Calu3 (cell line): Measurements from ENCODE around the gene SORBS2. TPM values are rescaled to one million over a fixed set of nuclear protein-coding genes. Genes with fewer than 3 reads are reported as not detected.

Experiments
- BruUV-seq: library from RNA; stranded (reverse); fragments of 400-500 nt; replicated peaks from 2 replicates; lab custom pipeline; 2021; lab: Mats Ljungman, UMichigan
- CTCF ChIA-PET: fragments of 300-600 bp; sonication (Branson Sonifier 250); formaldehyde crosslinking; loops from one replicate; lab custom pipeline; 2022; ENCODE audit warnings: antibody characterized with exemption; lab: Charles Lee
- DNase-seq: peaks from one replicate; pipeline ENCODE4 v3.0.0; 2022
- H3K27ac Mint-ChIP-seq: one replicate; pipeline ENCODE4 v1.8.0; 2022; ENCODE audit warnings: mixed read lengths; ENCODE audit not compliant: unreplicated experiment
- H3K27me3 Mint-ChIP-seq: one replicate; pipeline ENCODE4 v1.8.0; 2022; ENCODE audit warnings: mixed read lengths; ENCODE audit not compliant: unreplicated experiment
- H3K36me3 Mint-ChIP-seq: one replicate; pipeline ENCODE4 v1.8.0; 2022; ENCODE audit warnings: mild to moderate bottlenecking, moderate library complexity, mixed read lengths; ENCODE audit not compliant: insufficient read depth, unreplicated experiment
- H3K4me1 Mint-ChIP-seq: one replicate; pipeline ENCODE4 v1.8.0; 2022; ENCODE audit warnings: mild to moderate bottlenecking, low read depth, mixed read lengths; ENCODE audit not compliant: unreplicated experiment
- H3K4me3 Mint-ChIP-seq: one replicate; pipeline ENCODE4 v1.8.0; 2022; ENCODE audit warnings: mild to moderate bottlenecking, low read depth, moderate library complexity, mixed read lengths; ENCODE audit not compliant: unreplicated experiment
- H3K9me3 Mint-ChIP-seq: one replicate; pipeline ENCODE4 v1.8.0; 2022; ENCODE audit warnings: low read depth, mixed read lengths; ENCODE audit not compliant: unreplicated experiment
- intact Hi-C: fragments of 100-400 bp; cut with micrococcal nuclease; formaldehyde crosslinking; loops from one replicate; pipeline ENCODE4 v1.10.0; 2022; ENCODE audit not compliant: unreplicated experiment
- total RNA-seq: library from RNA; stranded (reverse); gene quantifications from 2 replicates; pipeline ENCODE4 v1.2.3, GENCODE V29; 2022
- TF ChIP-seq, protein P1 (sequence below): fragments of 200-600 bp; IDR thresholded peaks from one replicate; pipeline ENCODE4 v1.8.0; 2022; ENCODE audit warnings: antibody characterized with exemption; ENCODE audit not compliant: unreplicated experiment

SORBS2 gene
- total RNA-seq, 1 experiment from 2014 or later: 52.8 TPM

GRCh38 chr4:185573651-185574199 is 238.3 kb downstream of the SORBS2 start:
- Mint-ChIP-seq H3K36me3 (no peaks in the 10 kb centered on the region), H3K9me3 (no peaks in the 10 kb centered on the region), H3K27me3 (no peaks in the 10 kb centered on the region), H3K4me1 (peaks cover 10% of the 10 kb centered on the region), H3K4me3 (peak overlapping the region; percentile 52), H3K27ac (peak overlapping the region; percentile 69)
- intact Hi-C loops: no loop called here
- TF ChIP-seq, protein P1, sequence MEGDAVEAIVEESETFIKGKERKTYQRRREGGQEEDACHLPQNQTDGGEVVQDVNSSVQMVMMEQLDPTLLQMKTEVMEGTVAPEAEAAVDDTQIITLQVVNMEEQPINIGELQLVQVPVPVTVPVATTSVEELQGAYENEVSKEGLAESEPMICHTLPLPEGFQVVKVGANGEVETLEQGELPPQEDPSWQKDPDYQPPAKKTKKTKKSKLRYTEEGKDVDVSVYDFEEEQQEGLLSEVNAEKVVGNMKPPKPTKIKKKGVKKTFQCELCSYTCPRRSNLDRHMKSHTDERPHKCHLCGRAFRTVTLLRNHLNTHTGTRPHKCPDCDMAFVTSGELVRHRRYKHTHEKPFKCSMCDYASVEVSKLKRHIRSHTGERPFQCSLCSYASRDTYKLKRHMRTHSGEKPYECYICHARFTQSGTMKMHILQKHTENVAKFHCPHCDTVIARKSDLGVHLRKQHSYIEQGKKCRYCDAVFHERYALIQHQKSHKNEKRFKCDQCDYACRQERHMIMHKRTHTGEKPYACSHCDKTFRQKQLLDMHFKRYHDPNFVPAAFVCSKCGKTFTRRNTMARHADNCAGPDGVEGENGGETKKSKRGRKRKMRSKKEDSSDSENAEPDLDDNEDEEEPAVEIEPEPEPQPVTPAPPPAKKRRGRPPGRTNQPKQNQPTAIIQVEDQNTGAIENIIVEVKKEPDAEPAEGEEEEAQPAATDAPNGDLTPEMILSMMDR: no peak
- BruUV-seq: no TSS peak
- DNase-seq: peak; percentile 48
- CTCF ChIA-PET: interaction anchor here (0.6 kb wide), 1 partner anchor 70 kb away, joined by 3 read pairs; no protein-coding TSS in a partner anchor

DNA sequence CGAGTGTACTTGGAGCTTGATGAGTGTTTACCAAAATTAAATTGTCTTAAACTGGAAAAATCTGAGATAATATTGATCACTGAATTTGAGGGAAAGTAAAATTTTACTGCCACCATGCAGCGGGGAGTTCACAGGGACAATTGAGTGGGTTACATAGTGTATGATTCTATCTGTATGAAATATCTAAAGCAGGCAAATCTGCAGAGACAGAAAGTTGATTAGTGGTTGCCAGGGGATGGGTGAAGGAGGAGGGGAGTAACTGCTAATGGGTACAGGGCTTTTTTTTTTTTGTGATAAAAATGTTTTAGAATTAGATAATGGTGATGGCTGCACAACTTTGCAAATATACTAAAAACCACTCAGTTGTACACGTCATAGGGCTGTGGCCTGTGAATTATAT is 241.3 kb downstream of the SORBS2 start:
- Mint-ChIP-seq H3K9me3 (no peaks in the 10 kb centered on the region), H3K4me3 (no peak overlapping the region), H3K4me1 (peaks cover 23% of the 10 kb centered on the region), H3K27ac (no peak overlapping the region), H3K27me3 (no peaks in the 10 kb centered on the region), H3K36me3 (no peaks in the 10 kb centered on the region)
- CTCF ChIA-PET: interaction anchor here (0.7 kb wide), 1 partner anchor 52 kb away, joined by 5 read pairs; no protein-coding TSS in a partner anchor
- no TSS peak for BruUV-seq
- TF ChIP-seq, protein P1: no peak
- DNase-seq: no peak
- intact Hi-C loops: no loop called here

- Mint-ChIP-seq H3K27me3 (no peaks in the 10 kb centered on the region), H3K36me3 (no peaks in the 10 kb centered on the region), H3K27ac (peak overlapping the region; percentile 54), H3K4me3 (no peak overlapping the region), H3K4me1 (peaks cover 13% of the 10 kb centered on the region), H3K9me3 (no peaks in the 10 kb centered on the region)
- no peak for DNase-seq
- BruUV-seq: no TSS peak
- intact Hi-C loops: no loop called here
- TF ChIP-seq, protein P1: no peak
- CTCF ChIA-PET: no interaction called here
These were observed 244.3 kb downstream of the SORBS2 start for GRCh38 chr4:185567381-185568376.

DNA sequence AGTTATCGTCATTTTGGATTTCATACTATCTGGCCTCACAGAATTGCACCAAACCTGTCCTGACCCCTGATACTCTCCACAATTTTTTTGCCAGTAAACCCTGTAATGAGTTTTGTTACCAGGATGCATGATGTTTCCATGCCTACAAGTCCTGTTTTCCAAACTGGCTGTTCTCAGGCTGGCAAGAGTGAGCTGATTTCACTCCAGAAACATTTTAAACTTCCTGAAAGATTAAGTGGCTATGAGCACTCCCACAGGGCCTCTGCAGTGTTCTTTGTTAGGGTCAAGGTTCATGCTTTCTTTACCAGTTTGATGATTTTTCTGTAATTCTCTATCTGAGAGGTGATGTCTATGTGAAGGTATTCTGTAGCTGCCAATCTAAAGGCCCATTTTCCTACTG is 245.0 kb downstream of the SORBS2 start:
- no peaks in the 10 kb centered on the region for H3K27me3 Mint-ChIP-seq
- H3K4me3 Mint-ChIP-seq: no peak overlapping the region
- H3K4me1 Mint-ChIP-seq: peaks cover 13% of the 10 kb centered on the region
- no peak for DNase-seq
- H3K36me3 Mint-ChIP-seq: no peaks in the 10 kb centered on the region
- peak overlapping the region; percentile 54 for H3K27ac Mint-ChIP-seq
- no peaks in the 10 kb centered on the region for H3K9me3 Mint-ChIP-seq
- CTCF ChIA-PET: interaction anchor here (0.8 kb wide), 1 partner anchor 13 kb away, joined by 3 read pairs; no protein-coding TSS in a partner anchor
- intact Hi-C loops: no loop called here
- no TSS peak for BruUV-seq
- TF ChIP-seq, protein P1: no peak
